UCSD-AML1 (cell line): ENCODE results near the gene CXCR5.

ENCODE experiments used
- DNase-seq: peaks from one replicate; lab custom pipeline; 2025; ENCODE audit not compliant: unreplicated experiment; lab: John Stamatoyannopoulos, UW

The CXCR5 gene

DNA sequence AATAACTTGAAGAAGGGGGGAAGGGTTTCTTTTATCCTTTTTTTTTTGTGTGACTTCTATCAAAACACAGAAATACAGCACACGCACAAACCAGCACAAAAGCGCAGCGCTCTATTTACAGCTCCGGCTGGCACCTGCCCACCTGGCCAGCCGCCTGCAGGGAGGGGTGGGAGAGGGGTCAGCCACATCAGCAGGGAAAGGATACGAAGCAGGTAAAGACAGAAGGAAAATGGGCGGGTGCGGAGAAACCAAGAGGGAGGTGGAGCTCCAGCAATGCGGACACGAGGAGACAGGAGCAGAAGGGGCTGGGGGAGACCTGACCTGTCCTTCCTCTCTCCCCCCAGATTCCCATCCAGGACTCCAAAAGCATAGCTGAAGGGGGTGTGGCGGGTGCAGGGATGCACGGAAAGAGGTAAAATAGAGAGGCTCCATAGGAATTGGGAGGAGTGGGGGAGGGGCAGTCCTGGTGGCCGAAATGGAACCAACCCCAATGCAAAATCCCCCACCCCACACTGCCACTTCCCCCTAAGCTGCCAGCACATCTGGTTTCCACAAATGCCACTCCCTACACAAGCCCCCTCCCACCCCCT, 14.1 kb downstream of the CXCR5 start:
- no peak for DNase-seq

DNA sequence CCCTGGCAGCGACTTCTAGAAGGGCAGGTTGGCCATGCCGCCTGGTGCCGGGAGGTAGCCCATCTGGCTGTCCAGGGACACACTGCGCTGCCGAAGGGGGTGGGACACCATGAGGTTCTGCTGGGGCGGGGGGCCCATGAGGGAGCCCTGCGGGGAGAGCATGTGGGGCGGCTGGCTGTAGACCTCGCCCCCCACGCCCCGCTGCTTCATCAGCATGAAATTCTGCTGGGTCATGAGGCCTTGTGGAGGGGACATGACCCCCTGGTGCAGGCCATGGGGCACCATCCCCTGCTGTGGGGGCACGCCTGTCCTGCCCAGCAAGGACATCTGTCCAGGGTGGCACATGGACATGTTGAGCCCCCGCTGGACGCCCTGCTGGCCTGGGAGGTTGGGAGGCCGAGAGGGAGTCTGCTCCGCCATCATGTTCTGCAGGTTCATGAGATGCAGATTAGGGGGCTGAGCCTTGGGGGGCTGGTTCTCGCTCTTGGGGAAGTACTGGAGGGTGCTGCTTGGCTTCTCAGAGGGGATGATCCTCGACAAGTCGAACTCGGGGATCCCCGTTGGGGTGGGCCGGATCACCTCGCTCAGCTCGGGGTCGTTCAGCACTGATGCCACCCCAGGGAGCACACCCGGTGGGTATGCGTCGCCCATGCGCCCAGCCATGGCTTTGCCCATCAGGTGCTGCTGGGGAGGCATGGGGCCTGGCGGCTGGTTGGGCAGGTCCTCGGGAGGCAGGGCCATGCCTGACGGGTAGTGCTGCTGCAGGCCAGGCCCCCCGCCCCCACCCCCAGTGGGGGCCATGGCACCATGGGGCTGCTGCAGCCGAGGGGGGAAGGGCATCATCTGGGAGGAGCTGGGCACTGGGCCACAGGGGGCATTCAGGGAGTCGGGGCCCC, 15.0 kb downstream of the CXCR5 start:
- DNase-seq: no peak

DNA sequence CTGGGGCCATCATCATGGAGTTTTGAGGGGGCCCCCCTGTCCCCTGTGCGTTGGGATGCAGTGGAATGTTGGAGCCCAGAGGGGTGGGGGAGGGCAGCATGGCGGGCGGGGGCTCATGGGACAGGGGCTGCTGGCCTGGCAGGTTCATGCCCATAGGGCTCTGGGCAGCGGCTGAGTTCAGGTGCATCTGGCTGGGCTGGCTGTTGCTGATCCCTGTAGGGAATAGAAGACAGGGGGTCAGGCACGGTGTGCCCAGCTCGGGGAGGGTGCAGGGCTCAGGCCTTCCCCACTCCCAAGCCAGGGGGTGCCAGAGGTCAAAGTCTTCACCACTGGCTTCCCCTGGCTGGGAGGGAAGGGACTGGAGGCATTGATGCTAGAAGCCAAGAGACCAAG, 15.6 kb downstream of the CXCR5 start:
- DNase-seq: no peak

DNA sequence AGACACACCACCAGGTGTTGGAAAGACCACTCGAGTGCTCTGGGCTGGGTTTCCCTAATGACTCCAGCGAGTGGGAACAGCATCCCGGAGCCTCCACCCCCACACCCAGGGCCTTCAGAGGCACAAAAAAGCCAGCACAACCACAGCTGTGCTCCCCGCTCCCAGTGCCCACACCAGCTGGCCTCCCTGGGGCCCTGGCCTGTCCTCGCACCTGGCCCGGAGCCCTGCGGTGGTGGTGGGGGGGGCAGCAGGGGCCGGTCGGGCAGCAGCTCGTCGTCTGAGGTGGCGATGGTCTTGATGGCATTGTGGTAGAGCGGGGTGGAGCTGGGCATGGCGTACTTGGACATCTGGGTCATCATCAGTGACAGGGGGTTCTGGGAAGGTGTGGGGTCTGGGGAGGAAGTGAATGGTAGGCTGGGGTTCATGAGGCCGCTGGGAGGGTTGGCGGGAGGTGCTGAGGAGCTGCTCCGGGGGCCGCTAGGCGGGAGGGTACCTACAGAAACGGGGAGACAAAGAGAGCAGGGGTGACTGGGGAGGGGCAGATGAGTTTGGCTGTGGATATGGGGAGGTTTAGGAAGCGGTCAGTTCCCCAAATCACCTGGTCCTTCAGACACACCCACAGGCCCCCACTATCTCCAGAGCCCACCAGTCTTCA, 16.1 kb downstream of the CXCR5 start:
- DNase-seq: no peak

DNA sequence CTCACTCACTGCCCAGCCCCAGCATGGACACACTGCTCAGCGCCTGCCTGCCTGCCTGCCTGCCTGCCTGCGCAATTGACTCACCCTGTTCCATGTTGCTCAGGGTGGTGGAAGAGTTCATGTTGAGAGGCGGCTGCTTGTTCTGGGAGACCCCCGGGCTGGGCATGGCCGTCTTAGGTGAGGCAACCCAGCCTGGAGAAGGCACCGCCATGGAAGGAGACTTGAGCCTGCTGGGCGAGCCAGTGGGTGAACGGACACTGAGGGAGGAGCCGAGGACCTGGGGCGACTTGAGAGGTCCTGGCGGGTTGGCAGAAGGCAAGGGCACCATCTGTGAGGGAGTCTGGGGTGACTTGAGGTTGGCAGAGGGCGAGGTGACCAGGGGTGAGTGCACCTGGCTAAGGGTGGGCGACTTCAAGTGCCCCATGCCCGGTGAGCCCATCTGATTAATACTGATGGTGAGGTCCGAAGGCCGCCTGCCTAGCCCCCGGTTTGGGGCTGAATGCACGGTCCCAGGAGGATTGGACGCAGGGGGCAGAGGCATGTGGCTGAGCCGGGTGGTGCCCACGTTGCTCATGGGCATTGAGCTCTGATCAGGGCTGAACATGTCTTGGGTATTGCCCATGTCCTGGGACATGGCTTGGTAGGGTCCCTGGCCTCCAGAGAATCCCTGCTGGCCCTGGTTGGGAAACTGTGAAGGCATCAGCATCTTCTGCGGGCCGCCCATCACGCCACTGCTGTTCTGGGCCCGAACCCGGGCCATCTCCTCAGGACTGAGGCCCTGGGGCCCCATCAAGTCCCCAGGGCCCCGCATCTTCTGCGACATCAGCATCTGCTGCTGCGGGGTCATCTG, 17.1 kb downstream of the CXCR5 start:
- DNase-seq: no peak

DNA sequence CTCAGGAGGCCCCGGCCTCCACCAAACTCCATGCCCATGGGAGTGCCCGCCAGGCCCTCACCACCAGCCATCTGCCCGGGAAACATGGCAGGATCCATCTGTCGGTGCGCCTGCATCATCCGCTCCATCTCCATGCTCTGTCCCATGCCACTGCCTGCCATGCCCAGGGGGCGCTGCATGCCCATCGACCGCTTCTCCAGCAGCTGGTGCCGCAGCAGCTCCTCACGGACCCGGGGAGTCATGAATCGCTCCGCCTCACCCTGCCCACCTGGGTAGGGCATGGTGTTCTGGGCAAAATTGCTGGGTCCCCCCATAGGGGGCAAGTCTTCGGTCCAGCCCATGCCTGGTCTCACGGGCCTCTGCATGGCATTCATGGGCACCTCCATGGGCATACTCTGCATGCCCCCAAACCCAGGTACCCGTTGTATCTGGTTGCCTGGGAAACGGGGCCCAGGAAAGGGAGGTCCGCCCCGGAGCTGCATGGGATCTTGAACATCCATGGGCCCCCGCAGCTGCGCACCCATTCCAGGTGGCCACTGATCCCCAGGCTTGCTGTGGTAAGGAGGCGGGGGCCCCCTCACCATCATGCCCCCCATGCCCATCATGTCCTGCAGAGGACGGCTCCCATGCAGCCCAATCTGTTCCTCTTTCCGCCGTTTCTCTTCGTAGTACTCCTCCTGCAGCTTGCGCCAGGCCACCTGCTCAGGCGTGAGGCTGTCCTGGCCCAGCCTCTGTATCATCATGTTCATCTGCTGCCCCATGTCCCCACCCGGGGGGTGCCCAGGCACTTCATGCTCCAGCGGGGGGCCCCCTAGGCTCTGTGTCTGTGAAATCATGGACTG, 18.0 kb downstream of the CXCR5 start:
- no peak for DNase-seq

DNA sequence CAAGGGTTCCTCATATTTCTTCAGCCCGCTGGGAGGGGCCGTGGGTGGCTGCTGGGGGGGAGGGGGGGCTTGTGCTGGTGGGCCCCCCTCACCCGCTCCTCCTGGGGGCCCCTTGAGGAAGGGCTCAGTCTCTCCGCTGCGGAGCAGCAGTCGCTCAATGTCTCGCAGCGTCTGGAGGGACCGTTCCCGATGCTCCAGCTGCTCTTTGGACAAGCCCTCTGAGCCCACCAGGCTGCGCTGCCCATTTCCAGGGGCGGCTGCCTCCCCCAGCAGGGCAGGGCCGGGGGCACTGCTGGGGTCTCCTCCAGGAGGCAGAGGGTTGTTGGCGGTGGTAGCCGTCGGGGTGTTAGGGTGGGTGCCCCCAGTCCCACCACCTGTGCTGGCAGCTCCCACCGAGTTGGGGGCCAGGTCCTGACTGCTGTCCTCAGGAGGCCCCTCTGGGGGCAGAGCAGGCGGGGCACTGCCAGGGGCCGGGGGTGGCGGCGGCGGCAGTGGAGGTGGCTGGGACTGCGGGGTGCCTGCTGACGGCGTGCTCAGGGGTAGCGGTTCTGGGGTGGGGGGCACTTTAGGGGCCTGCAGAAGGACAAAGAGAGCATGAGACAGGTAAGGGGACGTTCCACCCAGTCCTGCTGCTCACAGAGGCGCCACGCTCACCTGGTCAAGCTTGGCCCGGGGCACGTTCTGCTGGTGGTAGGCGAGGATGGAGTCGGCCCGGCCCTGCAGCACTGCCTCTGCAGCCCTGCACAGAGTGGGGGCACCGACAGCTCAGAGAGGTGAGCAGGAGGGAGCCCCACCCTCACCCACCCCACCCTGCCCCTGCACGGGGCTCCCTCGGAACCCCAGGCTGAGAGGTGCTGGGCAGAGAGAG, 18.9 kb downstream of the CXCR5 start:
- DNase-seq: no peak

DNA sequence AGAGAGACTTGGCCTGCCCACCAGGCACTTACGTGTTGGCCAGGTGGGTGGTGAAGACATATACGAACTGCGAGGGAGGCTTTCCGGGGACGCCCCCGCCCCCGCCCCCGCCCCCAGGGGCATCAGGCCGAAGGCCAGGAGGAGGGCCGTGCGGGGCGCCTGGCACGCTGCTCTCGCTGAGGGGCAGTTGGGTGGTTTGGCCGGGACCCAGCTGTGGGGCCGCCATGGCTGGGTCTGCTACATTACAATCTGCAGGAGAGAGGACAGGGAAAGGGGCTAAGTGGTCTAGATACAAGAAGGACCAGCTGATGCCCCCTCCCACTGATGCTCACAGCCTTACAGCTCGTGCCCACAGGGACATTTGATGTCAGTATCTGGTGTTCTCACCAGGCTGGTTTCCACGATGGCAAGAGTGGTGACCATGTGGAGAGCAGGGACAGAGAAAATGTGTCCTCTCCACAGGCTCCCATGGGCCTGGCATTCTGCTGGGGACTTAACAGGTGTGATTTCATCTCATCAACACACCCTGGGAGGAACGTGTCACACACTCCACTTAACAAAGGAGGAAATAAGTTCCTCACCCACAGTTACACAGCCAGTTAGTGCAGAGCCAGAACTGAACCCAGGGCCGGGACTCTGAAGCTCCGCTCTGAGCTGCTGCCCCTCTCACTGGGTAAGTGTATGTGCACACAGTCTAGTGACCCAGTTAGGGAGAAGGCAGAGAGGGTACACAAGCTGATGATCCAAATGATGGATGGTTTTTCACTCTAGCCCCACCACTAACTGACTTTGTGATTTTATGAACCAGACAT, 19.7 kb downstream of the CXCR5 start:
- DNase-seq: no peak

DNA sequence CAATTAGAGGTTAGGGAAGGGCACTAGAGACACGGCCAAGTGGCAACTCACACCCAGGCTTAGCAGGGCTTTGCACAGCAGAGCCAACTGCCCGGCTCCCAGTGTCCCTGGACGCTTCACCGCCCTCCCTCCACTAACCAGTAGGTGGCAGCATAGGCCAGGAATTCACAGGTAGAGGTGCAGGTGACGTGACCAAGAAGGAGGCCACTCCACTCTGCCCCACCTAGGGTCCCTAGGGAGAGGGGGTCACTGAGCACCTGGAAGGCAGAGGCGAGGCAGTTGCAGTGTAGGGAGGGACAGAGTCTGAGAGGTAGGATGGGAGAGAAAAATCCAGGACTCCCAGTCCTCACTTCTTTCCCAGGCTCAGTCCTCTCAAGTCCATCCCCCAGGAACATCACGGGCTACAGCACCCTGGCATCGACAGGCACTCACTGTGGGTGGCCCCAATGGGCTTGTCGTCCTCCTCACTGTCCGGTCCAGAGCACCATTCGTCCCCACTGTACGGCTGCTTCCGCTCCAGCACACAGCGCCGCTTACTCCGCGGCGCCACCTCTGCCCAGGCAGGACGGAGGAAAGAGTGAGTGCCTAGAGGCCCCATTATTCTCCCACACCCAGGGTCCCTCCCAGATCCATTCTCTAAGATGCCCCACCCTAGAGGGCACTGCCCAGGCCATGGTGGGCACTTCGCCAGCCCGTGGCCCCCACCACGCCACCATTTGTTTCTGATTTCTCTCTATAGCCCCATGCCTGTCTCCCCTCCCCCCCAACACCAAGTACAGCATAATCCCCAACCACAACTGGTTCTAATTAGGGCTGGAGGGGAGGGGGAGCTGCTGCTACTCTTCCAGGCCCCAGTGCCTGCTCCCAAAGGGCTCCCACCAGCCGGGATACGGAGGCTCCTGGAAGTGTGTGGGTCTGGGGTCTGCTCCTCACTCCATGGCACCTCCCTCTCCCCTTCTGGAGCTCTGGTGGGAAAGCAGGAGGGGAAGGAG, 23.7 kb downstream of the CXCR5 start:
- peak; percentile 82 for DNase-seq

DNA sequence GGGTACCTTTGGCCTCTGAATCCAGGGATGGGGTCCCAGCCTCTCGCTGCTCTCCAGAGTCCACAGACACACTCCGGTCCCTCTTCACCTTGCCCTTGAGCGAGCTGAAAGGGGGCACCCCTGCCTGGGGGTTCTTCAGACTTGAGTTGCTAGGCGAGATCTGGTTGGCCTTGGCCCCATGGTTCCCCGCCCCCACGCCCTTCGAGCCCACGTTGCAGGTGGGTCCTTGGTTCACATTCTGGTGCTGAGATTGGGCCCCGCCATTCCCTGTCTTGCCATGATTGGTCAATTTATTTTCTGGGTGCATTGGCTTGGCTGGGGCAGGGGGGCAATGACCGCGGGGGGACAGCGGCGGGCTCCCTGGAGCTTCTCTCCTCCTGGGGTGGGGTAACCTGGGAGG, 24.6 kb downstream of the CXCR5 start:
- DNase-seq: no peak

DNA sequence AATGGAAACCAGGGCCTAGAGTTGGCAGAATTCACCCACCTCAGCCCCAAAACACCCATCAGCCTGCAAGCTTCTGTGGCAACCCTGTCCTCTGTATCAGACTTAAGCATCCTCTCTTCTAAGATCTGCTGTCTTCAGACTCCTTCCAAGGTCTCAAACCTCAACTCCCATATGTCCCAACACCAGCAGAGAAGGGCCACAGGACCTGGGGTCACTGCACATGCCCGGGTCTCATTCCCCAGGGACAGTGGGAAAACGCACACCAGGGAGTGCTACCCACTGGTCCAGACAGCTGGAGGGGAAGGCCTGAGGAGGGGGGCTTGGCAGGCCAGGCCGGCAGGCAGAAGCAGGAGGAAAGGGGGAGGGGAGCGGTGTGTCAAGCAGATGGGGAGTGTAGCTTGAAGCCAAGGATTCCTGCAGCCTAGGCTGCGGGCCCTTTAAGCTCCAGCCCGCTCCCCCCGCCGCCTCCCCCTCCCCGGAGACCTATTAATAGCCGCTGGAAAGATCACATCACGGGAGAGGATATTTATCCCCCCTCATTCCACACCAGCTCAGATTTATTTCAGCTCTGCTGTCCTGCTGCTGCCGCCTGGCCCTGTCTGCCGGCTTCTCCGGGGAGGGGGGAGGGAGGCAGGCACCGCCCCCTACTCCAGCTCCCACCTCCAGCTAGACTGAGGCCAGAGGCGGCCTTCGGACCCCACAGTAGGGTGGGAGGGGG, 25.4 kb downstream of the CXCR5 start:
- no peak for DNase-seq

DNA sequence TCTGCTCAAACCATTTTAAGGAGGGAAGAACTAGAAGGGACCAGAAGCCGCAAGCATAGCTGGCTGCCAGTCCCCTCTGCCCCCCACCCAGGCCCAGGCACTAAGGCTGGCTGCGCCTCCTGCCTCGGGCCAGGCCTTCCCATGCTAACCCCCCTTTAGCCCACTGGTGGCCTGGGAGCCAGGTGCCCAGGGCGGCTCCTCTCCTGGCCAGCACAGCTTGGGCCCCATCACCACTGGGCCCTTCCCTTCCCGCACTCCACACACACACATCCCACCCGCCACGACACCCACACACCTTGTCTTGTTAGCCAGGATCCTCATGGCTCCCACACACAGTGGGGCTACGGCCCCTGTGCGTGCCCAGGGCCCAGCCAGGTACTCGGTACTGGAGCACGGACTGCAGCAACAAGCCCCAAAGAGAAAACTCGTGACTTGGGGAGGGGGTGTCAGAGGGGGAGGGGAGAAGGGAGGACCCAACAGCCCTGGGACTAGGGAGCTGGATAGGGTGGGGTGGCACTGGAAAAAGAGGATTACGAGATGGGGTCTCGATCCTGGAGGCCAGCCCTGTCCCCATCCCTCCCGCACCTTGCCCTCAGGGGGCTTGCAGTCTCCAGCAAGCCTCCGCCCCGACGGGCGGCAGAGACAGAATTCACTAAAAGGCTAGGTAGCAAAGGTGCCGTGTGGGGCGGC, 26.1 kb downstream of the CXCR5 start:
- DNase-seq: no peak

DNA sequence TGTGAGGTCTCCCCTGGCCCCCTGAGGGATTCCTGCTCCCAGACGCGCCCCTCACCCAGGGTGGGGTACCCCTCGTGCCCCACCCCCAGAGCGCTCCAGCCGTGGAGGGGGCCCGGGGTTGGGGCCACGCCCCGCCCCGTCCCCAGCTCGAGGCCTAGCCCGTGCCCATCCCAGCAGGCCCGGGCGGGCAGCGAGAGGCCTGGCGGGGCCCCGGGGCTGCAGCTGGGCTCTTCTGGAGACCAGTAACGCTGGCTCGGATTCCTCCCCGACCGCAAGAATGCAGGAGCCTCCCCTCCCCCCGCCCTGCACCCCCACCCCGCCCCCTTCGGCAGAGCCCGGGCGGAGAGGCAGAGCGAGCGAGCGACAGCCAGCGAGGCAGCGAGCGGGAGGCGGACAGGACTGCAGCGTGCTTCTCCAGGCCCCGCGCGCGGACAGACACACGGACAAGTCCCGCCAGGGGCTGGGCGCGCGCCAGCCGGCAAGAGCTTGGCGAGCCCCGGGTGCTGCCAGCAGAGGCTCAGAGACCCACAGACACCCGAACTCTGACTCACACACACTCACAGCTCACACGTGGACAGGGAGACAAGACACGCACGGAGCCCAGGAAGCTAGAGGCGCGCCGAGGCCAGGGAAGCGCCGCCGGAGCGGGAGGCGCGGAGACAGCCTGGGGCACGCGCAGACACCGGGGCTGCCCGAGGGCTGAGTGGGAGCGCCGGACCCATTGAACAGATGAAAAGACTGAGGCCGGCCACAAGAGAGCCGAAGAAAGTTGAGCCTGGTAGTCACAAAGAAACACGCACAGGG, 26.8 kb downstream of the CXCR5 start:
- DNase-seq: no peak

DNA sequence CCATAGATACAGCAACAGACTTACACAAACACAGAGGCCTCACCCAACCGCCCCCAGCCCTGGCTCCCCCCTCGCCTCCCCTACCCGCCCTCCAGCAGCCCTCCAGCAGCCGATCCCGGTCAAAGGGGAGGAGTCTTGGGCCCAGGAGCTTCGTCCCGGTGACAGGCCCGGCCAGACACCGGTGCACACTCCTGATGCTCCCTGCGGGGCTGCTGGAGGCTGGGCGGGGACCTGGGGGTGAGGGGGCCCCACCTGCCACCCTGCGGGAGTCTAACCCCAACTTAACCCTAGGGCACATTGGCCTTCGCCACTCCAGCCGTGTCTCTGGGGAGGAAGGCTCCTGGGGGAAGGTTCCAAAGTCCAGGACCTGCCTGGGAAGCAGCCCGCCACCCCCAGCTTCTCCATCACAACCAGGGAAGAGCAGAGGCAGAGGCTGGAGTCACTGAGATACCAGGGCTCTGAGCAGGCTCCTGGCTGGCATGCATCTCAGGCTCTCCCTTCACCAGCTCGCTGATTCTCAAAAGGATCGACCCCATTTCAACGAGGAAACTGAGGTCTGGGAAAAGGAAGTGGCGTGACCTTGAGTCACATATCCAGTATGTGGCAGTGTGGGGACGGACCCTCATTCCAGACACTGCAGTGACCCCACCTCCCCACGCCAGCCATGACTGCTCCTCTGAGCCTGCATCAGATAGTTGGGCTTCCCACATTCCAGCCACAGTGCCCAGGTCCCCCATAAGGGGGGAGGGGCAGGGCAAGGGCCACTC, 27.6 kb downstream of the CXCR5 start:
- DNase-seq: no peak
